Stimulated activated effector memory CD8-positive, alpha-beta T cell treated with anti-CD3 and anti-CD28 coated beads, Interleukin-12 subunit alpha, Interleukin-12 subunit beta, amount 100 ng/mL, for 72 hours (primary cell): ENCODE measurements around the gene CREB5.

Experiments
- ATAC-seq: fragments of 150-1000 bp; cut with Tn5 transposase; 2 replicates; pipeline ENCODE4 v1.10.0; 2021
- DNase-seq, 2 donors: peaks; one replicate each; pipeline ENCODE4 v3.0.0; 2021 to 2022; ENCODE audit warnings: low spot score in 2 of 2
- H3K27ac Mint-ChIP-seq: one replicate; pipeline ENCODE4 v1.8.0; 2022; ENCODE audit warnings: mild to moderate bottlenecking, mixed read lengths
- H3K36me3 Mint-ChIP-seq: one replicate; pipeline ENCODE4 v1.8.0; 2022; ENCODE audit warnings: mild to moderate bottlenecking, mixed read lengths
- H3K4me1 Mint-ChIP-seq: one replicate; pipeline ENCODE4 v1.8.0; 2022; ENCODE audit warnings: mixed read lengths
- H3K4me3 Mint-ChIP-seq: one replicate; pipeline ENCODE4 v1.8.0; 2022; ENCODE audit warnings: mild to moderate bottlenecking, mixed read lengths
- H3K9me3 Mint-ChIP-seq: one replicate; pipeline ENCODE4 v1.8.0; 2022; ENCODE audit warnings: mixed read lengths

CREB5 gene

DNA sequence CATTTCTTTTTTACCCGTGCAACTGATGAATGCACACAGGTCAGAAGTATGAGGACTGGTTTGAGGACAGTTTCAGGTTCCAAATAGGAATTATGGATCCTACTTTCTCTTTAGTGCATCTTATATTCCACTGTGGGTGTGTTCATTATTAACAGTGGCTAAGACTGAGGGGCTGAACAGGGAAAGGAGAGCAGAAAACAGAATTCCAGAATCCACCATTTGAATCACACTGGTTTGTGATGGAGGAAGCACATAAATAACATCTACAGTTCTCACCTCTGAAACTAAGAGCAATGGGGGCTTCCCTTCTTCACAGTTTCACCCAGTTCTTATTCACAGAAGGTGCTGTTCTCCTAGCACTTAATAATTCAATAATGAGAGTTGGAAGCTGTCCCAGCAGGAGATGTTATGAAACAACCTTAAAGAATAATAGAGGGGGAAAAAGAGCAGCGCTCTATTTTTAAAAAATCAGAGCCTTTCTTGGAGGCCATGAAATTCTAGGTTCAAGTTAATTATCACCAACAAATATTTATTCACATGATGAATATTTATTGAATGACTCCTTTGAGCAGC lies 205.1 kb downstream of the CREB5 start:
- ATAC-seq: no peak
- no peak overlapping the region for H3K4me3 Mint-ChIP-seq
- no peaks in the 10 kb centered on the region for H3K36me3 Mint-ChIP-seq
- DNase-seq: no peak
- no peaks in the 10 kb centered on the region for H3K9me3 Mint-ChIP-seq
- H3K27ac Mint-ChIP-seq: no peak overlapping the region
- H3K4me1 Mint-ChIP-seq: no peaks in the 10 kb centered on the region

DNA sequence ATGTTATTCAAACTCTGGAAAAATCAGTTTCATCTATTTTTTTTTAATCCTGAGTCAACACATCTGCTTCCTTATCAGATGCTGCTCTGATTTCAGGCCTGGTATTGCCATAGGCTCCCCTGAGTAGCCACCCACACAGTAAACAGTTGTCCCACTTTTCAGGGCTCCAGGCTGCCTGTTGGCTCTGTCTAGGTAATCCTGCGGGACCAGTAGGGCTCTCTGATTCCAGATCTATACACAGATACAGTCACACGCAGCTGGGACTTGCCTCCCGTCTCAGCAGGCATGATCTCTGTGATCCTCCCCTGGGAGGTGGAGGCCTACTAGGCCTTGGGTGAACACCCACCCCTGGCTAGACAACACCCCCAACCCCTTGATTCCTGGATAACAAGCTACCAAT lies 206.1 kb downstream of the CREB5 start:
- no peaks in the 10 kb centered on the region for H3K4me1 Mint-ChIP-seq
- ATAC-seq: no peak
- no peak for DNase-seq
- H3K36me3 Mint-ChIP-seq: no peaks in the 10 kb centered on the region
- H3K9me3 Mint-ChIP-seq: no peaks in the 10 kb centered on the region
- no peak overlapping the region for H3K27ac Mint-ChIP-seq
- H3K4me3 Mint-ChIP-seq: no peak overlapping the region

- ATAC-seq (no peak), DNase-seq (no peak)
- no peaks in the 10 kb centered on the region for H3K9me3 Mint-ChIP-seq
- H3K27ac Mint-ChIP-seq: no peak overlapping the region
- H3K36me3 Mint-ChIP-seq: no peaks in the 10 kb centered on the region
- no peaks in the 10 kb centered on the region for H3K4me1 Mint-ChIP-seq
- no peak overlapping the region for H3K4me3 Mint-ChIP-seq
These were observed 206.9 kb downstream of the CREB5 start for GRCh38 chr7:28619256-28619655.

DNA sequence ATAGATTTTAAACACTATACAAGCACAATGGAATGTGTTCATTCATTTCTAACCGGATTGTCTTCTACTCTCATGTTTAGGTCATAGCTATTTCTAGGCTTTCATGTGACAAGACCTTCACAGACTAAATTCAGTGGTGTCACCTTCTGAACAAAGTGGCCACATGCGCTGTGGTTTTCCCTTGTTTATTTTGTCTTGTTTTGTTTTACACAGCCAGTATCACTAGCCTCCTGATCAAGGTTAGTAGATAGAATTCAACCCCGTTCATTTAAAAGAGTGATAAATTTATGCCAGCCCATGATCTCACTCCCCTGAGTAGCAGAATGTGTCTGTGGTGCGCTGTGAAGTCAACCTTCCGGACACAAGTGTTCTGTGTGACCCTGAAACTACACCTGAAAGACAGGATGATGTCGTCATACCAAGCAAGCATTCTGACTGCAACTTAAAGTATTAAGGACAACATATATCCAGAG lies 209.1 kb downstream of the CREB5 start:
- Mint-ChIP-seq H3K4me1 (no peaks in the 10 kb centered on the region), H3K4me3 (no peak overlapping the region), H3K36me3 (no peaks in the 10 kb centered on the region), H3K27ac (no peak overlapping the region), H3K9me3 (no peaks in the 10 kb centered on the region)
- ATAC-seq (no peak), DNase-seq (no peak)

- H3K9me3 Mint-ChIP-seq: no peaks in the 10 kb centered on the region
- DNase-seq: no peak
- no peak overlapping the region for H3K4me3 Mint-ChIP-seq
- no peak for ATAC-seq
- no peaks in the 10 kb centered on the region for H3K36me3 Mint-ChIP-seq
- H3K4me1 Mint-ChIP-seq: no peaks in the 10 kb centered on the region
- no peak overlapping the region for H3K27ac Mint-ChIP-seq
These were observed 210.9 kb downstream of the CREB5 start for GRCh38 chr7:28623105-28623730.

GRCh38 chr7:28623863-28624262 lies 211.5 kb downstream of the CREB5 start:
- DNase-seq: no peak
- H3K9me3 Mint-ChIP-seq: no peaks in the 10 kb centered on the region
- no peaks in the 10 kb centered on the region for H3K36me3 Mint-ChIP-seq
- no peak for ATAC-seq
- no peak overlapping the region for H3K27ac Mint-ChIP-seq
- no peak overlapping the region for H3K4me3 Mint-ChIP-seq
- H3K4me1 Mint-ChIP-seq: no peaks in the 10 kb centered on the region

GRCh38 chr7:28625432-28625831 lies 213.1 kb downstream of the CREB5 start:
- no peak for ATAC-seq
- Mint-ChIP-seq H3K36me3 (no peaks in the 10 kb centered on the region), H3K4me3 (no peak overlapping the region), H3K9me3 (no peaks in the 10 kb centered on the region), H3K27ac (no peak overlapping the region), H3K4me1 (no peaks in the 10 kb centered on the region)
- no peak for DNase-seq

GRCh38 chr7:28626221-28626620 lies 213.9 kb downstream of the CREB5 start:
- no peaks in the 10 kb centered on the region for H3K4me1 Mint-ChIP-seq

GRCh38 chr7:28626624-28627262 lies 214.4 kb downstream of the CREB5 start:
- no peaks in the 10 kb centered on the region for H3K36me3 Mint-ChIP-seq
- no peaks in the 10 kb centered on the region for H3K9me3 Mint-ChIP-seq
- no peak overlapping the region for H3K27ac Mint-ChIP-seq
- DNase-seq: no peak
- no peak for ATAC-seq
- H3K4me1 Mint-ChIP-seq: no peaks in the 10 kb centered on the region
- H3K4me3 Mint-ChIP-seq: no peak overlapping the region

More at GRCh38 chr7:28626221-28626620, 213.9 kb downstream of the CREB5 start:
- H3K27ac Mint-ChIP-seq: no peak overlapping the region
- no peak for DNase-seq
- no peaks in the 10 kb centered on the region for H3K36me3 Mint-ChIP-seq
- H3K4me3 Mint-ChIP-seq: no peak overlapping the region
- no peaks in the 10 kb centered on the region for H3K9me3 Mint-ChIP-seq
- ATAC-seq: no peak

- Mint-ChIP-seq H3K27ac (no peak overlapping the region), H3K4me3 (no peak overlapping the region), H3K9me3 (no peaks in the 10 kb centered on the region), H3K4me1 (no peaks in the 10 kb centered on the region), H3K36me3 (no peaks in the 10 kb centered on the region)
- ATAC-seq (no peak), DNase-seq (no peak)
These were observed 214.9 kb downstream of the CREB5 start for GRCh38 chr7:28627263-28627653.

DNA sequence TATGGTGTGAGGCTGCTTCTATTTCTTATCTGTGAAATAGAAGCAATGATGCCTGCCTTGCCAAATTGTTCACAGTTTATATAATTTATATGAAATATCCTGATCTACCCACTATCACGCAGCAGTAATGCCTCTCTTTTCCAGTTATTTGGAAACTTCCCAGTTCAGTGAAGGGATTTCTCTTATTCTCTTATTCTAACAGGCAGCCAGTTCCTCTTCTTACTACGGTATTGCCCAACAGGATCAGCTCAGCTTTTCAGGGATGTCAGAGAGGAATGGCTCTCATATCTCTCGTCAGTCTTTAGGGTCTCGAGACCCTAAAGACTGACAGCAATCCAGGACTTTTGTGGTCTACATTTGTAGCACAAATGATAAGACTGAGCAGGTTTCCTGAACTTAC lies 215.6 kb downstream of the CREB5 start:
- no peak overlapping the region for H3K4me3 Mint-ChIP-seq
- no peaks in the 10 kb centered on the region for H3K9me3 Mint-ChIP-seq
- H3K27ac Mint-ChIP-seq: no peak overlapping the region
- no peaks in the 10 kb centered on the region for H3K4me1 Mint-ChIP-seq
- H3K36me3 Mint-ChIP-seq: no peaks in the 10 kb centered on the region
- no peak for ATAC-seq
- DNase-seq: no peak

- H3K9me3 Mint-ChIP-seq: no peaks in the 10 kb centered on the region
- H3K36me3 Mint-ChIP-seq: no peaks in the 10 kb centered on the region
- no peaks in the 10 kb centered on the region for H3K4me1 Mint-ChIP-seq
- ATAC-seq (no peak), DNase-seq (no peak)
- no peak overlapping the region for H3K4me3 Mint-ChIP-seq
- H3K27ac Mint-ChIP-seq: no peak overlapping the region
These were observed 217.0 kb downstream of the CREB5 start for GRCh38 chr7:28629216-28629842.

GRCh38 chr7:28630350-28630749 lies 218.0 kb downstream of the CREB5 start:
- DNase-seq (no peak), ATAC-seq (no peak)
- H3K27ac Mint-ChIP-seq: no peak overlapping the region
- no peaks in the 10 kb centered on the region for H3K4me1 Mint-ChIP-seq
- H3K4me3 Mint-ChIP-seq: no peak overlapping the region
- H3K9me3 Mint-ChIP-seq: no peaks in the 10 kb centered on the region
- H3K36me3 Mint-ChIP-seq: no peaks in the 10 kb centered on the region

DNA sequence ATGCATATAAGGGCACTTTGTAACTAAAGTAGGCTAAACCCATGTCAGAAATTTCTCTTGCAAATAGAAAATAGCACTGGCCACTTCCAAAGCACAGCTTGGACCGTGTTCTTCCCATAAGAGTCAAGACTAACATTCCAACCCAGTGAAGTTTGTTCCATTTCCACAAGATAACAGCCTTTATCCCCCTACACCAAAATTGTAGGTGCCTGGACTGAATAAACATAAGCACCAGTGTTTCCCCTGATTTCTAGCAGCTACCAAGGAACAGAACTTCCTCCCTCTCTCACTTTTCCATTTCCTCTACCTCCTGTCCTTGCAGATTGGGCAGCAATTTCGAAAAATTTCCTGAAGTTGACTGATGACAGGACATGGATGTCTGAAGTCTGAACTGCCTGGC lies 219.7 kb downstream of the CREB5 start:
- Mint-ChIP-seq H3K9me3 (no peaks in the 10 kb centered on the region), H3K4me1 (no peaks in the 10 kb centered on the region), H3K36me3 (no peaks in the 10 kb centered on the region), H3K27ac (no peak overlapping the region), H3K4me3 (no peak overlapping the region)
- ATAC-seq: no peak
- DNase-seq: no peak

- no peaks in the 10 kb centered on the region for H3K36me3 Mint-ChIP-seq
- no peak overlapping the region for H3K27ac Mint-ChIP-seq
These were observed 226.6 kb downstream of the CREB5 start for GRCh38 chr7:28638914-28639313.

GRCh38 chr7:28640001-28640400 lies 227.7 kb downstream of the CREB5 start:
- Mint-ChIP-seq H3K36me3 (no peaks in the 10 kb centered on the region), H3K9me3 (no peaks in the 10 kb centered on the region), H3K4me3 (no peak overlapping the region), H3K4me1 (no peaks in the 10 kb centered on the region), H3K27ac (no peak overlapping the region)
- no peak for ATAC-seq
- DNase-seq: no peak

More at GRCh38 chr7:28638914-28639313, 226.6 kb downstream of the CREB5 start:
- Mint-ChIP-seq H3K9me3 (no peaks in the 10 kb centered on the region), H3K4me1 (no peaks in the 10 kb centered on the region), H3K4me3 (no peak overlapping the region)
- ATAC-seq (no peak), DNase-seq (no peak)
